NCI-H2227 (cell line): Measurements from ENCODE around the gene TCL1A.
"Not testable (repeated sequence)": the region's sequence is repeated elsewhere in the genome, so short reads cannot be mapped to it uniquely, and the experiment has no call there.

Source experiments
- DNase-seq: peaks from one replicate; lab custom pipeline; 2025; ENCODE audit not compliant: unreplicated experiment; lab: John Stamatoyannopoulos, UW

TCL1A gene

GRCh38 chr14:95713596-95714371 lies at the start of gene TCL1A:
Gene TCL1A, minus strand, starts transcription at chr14:95714125. Its CDS starts 59 bp downstream, at chr14:95714066.
- DNase-seq = no peak

DNA sequence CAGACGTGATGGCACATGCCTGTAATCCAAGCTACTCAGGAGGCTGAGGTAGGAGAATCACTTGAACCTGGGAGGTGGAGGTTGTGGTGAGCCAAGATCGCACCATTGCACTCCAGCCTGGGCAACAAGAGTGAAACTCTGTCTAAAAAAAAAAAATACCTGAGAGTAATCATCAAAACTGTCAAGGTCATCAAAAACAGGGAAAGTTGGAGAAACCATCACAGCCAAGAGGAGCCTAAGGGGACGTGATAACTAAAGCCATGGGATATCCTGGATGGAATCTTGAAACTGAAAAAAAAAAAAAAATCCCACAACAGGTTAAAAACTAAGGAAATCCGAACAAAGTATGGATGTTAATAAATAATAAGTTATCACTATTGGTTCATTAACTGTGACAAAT lies 49.1 kb upstream of the TCL1A start:
- not testable (repeated sequence) for DNase-seq

- no peak for DNase-seq
Measured at GRCh38 chr14:95761436-95761835, 47.5 kb upstream of the TCL1A start.

- DNase-seq = no peak
Measured at GRCh38 chr14:95760596-95760995, 46.7 kb upstream of the TCL1A start.

DNA sequence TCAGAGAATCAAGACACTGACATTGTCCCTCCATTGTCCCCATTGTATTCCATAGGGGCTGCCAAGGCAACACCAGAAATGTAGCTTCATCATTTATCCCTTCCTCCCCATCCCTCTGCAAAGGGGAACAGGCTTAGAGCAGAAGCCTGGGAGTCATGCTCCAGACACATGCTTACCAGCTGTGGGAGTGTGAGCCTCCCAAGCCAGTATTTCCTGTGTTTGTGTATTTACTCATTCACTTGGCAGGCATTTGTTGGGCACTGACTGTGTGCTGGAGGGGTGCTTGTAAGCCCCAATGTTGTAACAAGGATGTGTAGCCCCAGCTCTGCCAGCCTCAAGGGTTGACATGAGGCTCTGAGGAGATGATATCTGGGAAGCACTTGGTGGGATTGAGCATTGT lies 46.0 kb upstream of the TCL1A start:
- no peak for DNase-seq

GRCh38 chr14:95758331-95758730 lies 44.4 kb upstream of the TCL1A start:
- DNase-seq = no peak

DNA sequence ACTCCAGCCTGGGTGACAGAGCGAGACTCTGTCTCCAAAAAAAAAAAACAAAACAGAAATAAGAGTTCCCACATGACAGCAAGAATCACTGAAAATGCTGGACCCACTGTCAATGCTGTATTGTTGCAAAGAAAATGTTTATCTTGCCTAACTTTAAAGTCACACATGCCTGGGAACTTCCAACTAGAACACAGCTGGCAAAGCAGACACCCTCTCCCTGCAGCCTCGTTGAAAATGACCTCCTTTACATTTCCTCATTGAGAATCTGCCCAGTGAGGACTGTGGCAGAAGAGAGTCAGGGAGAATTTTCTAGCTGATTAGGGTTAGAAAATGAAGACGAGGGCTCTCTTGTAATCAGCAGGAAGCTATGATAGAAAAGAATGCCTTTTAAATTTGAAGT lies 42.8 kb upstream of the TCL1A start:
- DNase-seq = no peak

- DNase-seq = no peak
Measured at GRCh38 chr14:95756127-95756526, 42.2 kb upstream of the TCL1A start.

DNA sequence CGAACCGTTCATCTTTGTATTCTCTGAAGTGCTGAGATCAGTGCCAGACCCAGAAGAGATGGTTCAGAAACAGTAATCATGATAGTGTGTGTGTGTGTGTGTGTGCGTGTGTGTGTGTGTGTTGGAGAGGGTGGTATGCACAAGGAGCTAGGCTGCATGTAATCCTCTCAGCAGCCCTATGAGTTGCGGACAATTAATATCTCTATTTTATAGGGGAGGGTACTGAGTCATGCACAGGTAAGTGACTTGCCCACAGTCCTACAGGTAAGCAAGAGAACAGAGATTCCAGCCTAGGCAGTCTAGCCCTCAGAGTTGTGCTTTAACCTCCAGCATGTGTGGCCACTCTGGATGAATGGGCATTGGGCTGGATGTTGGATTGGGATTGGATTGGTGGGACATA lies 27.9 kb upstream of the TCL1A start:
- DNase-seq = no peak

DNA sequence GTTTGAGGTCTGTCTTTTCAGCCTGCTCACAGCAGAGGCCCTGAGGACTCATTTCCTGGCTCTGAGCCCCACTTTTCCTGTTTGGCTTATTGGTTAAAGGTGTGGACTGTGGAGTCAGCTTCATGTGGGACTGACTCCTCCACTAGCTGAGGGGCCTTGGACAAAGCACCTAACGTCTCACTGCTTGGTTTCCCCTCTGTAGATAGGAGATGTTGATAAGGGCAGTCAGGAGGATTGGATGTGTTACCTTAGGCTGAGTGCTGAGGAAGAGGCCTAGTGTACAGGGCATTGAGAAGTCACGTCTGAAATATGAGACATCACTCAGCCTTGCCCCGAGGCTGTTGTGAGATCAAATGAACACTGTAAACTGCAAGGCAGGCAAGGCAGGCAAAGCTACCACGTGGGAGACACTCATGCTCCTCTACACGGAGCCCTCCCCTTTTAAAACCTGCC lies 27.1 kb upstream of the TCL1A start:
- DNase-seq = no peak

GRCh38 chr14:95739356-95739755 lies 25.4 kb upstream of the TCL1A start:
- DNase-seq = no peak

- DNase-seq = no peak
Measured at GRCh38 chr14:95733212-95733611, 19.3 kb upstream of the TCL1A start.

- DNase-seq = no peak
Measured at GRCh38 chr14:95730126-95730525, 16.2 kb upstream of the TCL1A start.

DNA sequence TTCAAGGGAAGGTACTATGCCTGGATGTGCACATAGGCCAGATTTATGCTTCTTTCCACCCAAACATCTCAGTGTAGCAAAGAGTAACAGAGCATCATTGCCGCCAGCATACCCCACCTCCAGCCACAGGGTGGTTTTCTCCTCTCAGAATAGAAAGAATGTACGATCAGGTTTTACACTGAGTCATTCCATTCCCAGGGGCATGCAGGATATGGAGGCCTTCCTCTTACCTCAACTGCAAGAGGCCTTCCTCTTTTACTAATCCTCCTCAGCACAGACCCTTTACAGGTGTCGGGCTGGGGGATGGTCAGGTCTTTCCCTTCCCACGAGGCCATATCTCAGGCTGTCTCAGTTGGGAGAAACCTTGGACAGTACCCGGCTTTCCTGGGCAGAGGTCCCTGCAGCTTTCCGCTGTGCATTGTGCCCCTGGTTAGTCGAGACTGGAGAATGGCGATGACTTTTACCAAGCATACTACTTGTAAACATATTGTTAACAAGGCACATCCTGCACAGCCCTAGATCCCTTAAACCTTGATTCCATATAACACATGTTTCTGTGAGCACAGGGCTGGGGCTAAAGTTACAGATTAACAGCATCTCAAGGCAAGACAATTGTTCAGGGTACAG lies 15.6 kb upstream of the TCL1A start:
- DNase-seq = not testable (repeated sequence)

- no peak for DNase-seq
Measured at GRCh38 chr14:95727056-95727700, 13.3 kb upstream of the TCL1A start.

DNA sequence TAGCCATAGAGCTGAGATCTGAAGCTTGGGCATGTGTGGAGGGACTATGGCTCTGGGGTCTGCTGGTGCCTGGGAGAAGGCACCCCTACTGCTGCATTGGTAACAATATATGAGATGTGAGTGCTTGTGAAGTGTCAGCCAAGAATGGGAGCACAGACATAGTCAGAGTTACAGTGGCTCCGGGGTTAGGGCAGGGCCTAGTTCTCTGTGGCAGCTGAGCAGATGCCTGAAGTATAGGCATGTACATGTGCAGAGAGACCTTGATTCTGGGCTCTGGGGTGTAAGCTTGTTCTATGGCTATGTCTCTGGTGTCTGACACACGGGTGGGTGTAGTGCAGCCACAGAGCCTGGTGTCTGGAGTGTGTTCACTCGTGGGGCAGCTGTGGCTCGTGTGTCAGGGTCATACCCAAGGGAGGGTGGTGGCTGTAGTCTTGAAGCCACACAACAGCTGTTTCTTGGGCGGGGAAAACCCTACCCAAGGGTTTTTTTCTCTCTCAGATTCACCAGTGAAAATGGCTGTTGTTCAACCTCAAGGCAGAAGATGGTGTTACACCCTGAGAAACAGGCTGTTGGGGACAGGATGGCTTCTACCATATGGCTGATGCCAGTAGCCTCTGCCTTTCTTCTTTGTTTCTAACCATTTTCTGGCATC lies 11.9 kb upstream of the TCL1A start:
- DNase-seq = no peak

- DNase-seq = no peak
Measured at GRCh38 chr14:95722525-95723190, 8.7 kb upstream of the TCL1A start.

- DNase-seq = no peak
Measured at GRCh38 chr14:95712398-95712797, 1.5 kb downstream of the TCL1A start.

GRCh38 chr14:95711476-95712176 lies 2.3 kb downstream of the TCL1A start:
- DNase-seq = no peak

DNA sequence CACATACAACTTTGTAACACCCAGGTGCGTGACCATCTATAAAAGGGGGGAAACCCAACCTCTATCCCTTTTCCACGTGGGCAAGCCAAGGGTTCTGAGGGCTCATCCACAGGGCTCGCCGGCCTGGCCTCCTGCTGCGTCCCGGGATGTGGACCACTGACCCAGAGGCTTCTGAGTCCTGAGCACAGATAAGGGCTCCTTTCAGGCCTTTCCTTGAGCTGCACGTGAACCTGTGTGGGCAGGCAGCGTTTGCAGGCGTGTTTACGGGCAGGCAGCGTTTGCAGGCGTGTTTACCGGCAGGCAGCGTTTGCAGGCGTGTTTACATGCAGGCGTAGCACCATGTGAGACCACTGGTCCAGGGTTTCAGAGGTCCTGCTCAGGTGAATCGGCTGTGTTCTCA lies 3.8 kb downstream of the TCL1A start:
- DNase-seq = no peak
